ENCODE measurements around the gene SLC51A.

Gene SLC51A

DNA sequence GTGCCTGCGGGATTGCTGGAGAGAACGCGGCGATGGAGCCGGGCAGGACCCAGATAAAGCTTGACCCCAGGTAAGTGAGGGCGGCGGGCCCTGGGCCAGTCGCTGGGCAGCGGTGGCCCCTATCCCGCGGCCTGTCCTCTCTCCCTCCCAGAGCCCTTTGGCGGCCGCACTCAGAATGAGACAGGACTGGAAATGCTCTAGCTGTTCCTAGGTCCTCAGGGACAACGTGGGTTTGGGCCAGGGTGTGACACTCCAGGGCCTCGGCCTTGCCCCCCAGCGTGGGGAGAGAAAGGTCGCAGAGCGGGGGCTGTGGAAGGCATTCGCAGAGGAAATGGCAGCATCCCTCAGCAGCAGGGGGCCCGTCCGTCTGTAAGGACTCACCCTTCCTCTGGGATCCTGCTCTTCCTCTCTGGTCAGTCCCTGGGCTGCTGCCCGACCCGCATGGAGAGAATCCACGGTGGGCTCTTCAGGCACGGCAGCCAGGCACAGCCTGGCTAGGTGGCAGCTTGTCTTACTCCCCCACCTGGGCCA lies 412 bp downstream of the SLC51A start:
- DNase-seq (ENCODE audit: low spot score): no peak

DNA sequence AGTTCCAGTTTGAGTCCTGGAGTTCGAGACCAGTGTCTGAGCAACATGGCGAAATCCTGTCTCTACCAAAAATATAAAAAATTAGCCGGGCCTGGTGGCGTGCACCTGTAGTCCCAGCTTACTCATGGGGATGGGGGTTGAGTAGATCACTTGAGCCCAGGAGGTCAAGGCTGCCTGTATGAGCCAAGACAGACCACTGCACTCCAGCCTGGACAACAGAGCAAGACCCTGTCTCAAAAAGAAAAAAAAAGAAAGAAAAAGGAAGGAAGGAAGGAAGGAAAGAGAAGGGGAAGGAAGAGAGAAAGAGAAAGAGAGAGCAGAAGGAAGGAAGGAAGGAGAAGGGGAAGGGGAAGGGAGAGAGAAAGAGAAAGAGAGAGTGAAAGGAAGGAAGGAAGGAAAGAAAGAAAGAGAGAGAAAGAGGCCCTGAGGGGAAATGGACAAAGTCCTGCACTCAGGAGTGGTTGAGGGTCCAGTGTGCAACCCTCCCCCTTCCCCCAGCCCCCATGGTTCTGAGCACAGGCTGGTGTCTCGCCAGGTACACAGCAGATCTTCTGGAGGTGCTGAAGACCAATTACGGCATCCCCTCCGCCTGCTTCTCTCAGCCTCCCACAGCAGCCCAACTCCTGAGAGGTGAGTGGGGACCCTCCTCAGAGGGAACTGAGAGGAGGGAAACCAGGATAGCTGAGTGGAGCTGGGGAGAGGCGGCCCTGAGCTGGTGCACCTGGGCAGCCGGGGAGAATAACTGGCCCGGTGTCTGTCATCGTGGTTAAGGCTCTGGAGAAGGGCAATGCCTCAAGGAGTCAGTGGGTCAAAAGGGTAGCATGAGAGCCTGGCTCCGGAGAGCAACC lies 1.2 kb downstream of the SLC51A start:
- no peak for DNase-seq (ENCODE audit: low spot score)

DNA sequence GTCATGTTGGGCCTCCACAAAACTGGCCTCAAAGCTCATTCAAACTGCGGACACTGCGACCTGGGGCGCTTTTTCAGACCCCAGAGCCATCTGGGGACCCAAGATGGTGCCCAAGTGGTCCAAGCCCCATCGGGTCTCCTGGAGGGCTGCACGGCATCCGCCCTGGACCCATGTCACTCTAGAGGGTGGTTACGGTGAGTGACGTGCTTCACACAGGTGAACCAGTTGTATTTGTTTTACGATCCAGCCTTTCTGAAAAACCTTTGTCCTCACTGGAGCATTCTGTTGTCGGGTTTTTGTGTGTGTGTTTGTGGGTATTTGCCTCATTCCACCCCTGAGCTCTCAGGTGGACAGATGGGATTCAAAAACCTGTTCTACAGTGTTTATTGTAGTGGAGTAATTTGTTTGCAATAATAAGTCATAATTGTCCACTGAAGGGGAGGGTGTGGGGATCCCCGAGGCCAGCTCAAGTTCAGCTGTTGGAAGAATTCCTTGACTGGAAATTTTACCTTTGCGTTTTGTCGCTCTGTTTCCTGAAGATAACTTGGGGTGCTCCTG lies 1.9 kb downstream of the SLC51A start:
- no peak for DNase-seq (ENCODE audit: low spot score)

DNA sequence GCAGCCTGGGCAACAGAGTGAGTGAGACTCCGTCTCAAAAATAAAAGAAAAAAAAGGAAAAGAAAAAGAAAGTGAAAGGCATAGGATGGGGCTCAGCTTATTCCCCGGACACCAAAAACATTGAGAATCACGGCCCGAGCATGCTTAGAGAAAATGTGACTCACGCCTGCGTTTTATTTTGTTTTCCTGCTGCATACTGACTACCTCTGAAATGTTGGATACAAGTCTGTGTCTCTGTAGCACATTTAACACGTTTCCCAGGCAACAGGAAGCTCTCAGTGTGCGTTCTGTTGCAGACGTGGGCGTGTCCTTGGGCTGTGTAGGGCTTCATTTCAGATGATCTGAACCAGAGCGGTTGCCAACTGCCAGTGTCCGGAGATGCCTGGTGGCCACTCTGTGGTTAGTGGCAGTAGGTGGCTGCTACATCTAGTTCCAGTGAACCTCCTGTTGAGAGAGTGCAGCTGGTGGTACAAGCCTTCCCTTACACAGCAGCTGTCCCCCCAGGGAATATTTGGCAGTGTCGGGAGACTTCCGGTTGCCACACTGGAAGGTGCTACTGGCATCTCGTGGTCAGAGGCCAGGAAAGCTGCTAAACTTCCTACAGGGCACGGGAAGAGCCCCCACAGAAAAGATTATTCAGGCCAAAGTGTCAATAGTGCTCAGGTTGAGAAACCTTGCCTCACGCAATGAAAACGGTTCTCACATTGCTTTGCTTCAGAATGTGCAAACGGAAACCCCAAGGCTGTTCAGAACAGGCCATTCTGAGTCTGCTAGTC lies 3.0 kb downstream of the SLC51A start:
- peak; percentile 18 for DNase-seq (ENCODE audit: low spot score)

DNA sequence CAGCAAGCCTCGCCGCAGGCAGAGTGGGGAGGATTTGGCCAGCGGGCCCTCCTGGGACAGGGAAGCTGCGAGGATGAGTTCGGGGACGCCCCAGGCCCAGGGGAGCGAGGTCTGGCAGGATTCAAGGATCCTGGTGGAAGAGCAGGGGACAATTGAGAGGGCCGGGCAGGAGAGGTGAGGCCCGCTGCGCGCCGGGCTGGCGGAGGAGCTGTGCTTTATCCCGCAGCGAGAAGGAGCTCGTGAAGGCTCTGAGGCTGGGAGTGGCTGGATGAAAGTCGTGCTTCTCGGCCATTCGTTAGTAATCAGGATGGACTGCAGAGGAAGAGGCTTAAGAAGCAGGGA lies 3.6 kb downstream of the SLC51A start:
- DNase-seq (ENCODE audit: low spot score): no peak

DNA sequence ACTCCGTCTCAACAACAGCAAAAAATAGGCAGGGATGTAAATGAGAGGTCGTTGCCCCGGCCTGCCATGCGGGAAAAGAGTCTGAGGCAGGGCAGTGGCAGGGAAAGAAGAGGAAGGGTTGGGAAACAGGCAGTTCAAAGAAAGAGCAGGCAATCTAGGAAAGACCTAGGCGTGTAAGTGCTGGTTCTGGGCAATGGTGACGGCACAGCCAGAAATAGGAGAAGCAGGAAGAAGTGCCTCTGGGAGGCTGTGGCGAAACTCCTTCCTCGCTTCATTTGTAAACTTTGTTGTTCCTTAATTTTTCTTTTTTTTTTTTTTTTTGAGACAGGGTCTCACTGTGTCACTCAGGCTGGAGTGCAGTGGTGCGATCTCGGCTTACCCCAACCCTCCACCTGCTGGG lies 4.3 kb downstream of the SLC51A start:
- DNase-seq (ENCODE audit: low spot score): no peak

DNA sequence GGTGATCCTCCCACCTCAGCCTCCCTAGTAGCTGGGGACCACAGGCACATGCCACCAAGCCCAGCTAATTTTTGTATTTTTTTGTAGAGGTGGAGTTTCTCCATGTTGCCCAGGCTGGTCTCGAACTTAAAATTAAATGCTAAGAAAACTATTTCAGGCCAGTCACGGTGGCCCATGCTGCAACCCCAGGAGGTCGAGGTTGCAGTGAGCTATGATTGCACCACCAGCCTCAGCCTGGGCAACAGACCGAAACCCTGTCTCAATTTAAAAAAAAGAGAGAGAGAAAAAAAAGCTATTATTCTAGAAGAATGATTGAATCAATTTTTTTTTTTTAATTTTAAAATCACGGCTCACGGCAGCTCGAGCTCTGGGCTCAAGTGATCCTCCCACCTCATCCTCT lies 4.7 kb downstream of the SLC51A start:
- no peak for DNase-seq (ENCODE audit: low spot score)

DNA sequence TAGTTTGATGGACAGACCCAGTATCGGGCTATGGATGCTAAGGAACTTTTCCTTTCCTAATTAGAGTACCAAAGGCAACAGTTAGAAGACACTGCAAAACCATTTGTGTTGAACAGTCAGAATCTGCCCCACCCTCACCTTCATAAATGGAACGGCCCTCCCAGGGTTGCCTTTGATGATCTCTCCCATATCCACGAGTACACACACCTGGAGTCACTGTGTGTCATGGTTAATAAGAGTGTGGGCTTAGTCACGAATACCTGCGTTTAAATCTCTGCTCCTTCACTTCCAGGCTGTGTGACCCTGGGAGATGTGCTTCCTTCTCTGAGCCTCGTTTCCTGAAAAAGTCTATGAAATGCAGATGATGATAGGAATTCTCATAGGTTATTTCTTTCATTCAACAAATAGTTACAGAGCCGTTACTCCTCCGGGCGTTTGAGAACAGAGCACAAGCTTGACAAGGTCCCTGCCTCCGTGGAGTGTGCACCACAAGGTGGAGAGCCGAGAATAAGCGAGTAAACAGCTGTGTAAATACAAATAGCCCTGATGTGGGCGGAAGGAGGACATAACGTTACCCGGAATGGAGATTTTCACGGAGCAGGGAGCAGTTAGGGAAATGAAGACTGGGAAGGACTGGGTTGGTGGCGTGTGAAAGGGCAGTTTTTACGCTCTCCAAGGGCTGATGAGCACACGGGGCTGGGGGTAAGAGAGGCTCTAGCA lies 6.7 kb downstream of the SLC51A start:
- no peak for DNase-seq (ENCODE audit: low spot score)

DNA sequence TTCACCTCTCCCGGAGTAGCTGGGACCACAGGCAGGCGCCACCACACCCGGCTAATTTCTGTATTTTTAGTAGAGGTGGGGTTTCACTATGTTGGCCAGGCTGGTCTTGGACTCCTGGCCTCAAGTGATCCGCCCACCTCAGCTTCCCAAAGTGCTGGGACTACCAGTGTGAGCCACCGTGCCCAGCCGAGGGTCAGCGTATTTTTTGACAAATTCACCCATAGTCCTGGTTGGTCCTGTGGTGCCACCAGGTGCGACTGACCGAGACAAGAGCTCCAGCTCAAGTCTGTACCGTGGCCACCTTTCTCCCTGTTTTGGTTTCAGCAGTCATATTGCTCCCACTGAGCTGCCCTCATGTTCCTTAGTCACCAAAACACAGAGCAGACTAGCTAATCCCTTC lies 8.8 kb downstream of the SLC51A start:
- no peak for DNase-seq (ENCODE audit: low spot score)

DNA sequence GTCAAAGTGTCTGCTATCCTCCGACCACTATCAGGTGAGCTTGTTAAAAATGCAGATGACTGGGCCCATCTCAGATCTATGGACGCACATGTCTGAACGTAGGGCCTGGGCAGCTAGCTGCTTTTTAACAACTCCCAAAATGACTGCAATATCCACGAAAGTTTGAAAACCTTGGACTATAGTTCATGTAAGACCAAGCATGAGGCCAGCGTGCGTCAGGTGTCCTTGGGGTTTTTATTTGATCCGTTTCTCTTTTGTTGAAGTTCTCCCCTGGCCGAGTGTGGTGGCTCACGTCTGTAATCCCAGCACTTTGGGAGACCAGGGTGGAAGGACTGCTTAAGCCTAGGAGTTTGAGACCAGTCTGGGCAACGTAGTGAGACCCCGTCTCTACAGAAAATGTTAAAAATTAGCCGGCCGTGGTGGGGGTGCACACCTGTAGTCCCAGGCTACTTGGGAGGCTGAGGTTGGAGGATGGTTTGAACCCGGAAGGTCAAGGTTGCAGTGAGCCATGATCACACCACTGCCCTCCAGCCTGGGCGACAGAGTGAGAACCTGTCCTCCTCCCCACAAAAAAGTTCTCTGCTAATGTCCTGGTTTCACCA lies 9.5 kb downstream of the SLC51A start:
- no peak for DNase-seq (ENCODE audit: low spot score)

DNA sequence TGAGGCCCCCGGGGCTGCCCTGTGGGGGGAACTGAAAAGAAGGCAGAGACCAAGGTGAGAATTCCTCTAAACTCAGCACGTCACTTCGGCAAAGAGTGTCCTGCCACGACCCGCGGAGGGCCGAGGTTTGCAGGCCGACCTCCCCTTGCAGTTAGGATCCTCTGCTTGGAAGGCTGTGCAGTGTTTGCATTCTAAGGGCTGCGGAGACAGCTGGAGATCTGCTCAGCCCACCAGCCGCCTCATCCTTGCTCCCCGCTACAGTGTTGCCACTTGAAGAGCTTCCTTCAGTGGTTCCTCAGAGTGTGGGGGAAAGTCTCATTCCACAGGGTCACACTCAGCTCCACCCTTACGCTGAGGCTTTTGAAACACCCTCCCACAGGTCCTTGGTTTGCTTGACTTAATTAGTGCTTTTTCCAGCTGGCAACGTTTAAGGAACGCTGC lies 10.8 kb downstream of the SLC51A start:
- DNase-seq (ENCODE audit: low spot score): no peak

DNA sequence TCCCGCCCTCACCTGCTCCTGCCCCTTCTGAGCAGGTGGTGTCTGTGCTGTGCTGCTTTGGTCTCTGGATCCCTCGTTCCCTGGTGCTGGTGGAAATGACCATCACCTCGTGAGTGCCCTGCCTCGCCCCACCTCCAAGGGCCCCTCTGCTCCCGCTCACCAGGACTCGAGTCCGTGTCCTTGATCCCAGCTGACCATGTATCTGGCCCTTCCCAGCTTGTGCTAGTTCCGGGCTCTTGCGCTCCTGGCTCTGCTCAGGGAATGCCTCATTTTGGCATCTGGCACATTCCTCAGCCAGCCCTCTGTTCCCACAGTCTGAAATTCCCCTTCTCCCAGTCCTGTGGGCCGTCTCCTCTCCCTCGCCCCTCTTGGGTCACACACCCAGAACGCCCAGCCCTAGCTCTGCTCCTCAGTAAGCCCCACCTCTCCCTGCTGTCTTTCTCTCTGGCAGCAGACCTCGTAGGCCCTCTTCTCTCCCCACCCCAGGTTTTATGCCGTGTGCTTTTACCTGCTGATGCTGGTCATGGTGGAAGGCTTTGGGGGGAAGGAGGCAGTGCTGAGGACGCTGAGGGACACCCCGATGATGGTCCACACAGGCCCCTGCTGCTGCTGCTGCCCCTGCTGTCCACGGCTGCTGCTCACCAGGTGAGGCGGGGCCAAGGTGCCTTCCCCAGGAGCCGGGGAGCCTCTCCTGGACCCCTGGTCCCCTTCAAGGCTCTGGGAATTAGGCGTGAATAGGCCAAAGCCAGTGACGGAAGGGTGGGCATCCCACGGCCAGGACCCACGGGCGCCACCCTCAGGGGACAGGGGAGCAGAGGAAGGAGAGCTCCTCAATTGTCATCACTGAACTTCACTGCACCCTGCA lies 11.5 kb downstream of the SLC51A start:
- no peak for DNase-seq (ENCODE audit: low spot score)

DNA sequence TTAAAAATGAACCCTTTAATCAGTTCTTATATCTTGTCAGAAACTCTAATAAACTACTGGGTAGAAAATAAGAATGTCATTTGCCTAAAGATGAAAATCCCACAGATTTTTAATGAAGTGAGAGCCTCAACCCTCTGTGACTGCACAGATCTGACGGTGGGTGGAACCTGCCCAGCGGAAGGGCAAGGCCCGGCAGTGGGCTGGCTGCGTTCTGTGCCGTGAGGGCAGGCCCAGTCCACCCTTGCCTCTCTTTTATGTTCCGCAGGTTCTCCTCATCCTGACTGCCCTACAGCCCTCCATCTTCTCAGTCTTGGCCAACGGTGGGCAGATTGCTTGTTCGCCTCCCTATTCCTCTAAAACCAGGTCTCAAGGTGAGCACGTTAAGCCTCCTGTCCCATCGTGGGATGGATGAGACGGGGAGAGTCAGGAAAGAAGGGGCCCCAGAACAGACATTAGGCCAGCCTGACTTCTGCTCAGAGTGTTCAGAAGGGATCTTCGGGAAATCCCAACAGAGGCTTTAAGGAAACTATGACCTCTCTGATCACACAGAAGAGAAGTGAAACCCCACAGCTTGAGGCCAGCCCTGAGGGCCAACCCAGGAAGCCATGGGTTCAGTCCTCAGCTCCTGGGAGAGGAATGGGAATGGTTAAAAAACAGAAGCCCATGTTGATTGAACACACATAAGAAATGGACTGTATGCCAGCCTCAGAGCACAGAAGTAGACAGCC lies 16.0 kb downstream of the SLC51A start:
- no peak for DNase-seq (ENCODE audit: low spot score)

DNA sequence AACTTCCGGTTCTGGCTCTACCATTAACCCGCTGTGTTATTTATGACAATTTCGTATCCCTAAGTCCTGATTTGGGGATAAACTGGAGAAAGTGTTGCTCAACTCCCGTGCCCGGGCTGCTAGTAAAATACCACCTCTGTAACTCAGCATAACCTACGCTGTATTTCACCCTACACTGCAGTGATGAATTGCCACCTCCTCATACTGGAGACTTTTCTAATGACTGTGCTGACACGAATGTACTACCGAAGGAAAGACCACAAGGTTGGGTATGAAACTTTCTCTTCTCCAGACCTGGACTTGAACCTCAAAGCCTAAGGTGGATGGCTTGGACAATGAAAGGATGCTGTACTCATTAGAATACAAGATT lies 16.5 kb downstream of the SLC51A start:
- DNase-seq (ENCODE audit: low spot score): no peak

DNA sequence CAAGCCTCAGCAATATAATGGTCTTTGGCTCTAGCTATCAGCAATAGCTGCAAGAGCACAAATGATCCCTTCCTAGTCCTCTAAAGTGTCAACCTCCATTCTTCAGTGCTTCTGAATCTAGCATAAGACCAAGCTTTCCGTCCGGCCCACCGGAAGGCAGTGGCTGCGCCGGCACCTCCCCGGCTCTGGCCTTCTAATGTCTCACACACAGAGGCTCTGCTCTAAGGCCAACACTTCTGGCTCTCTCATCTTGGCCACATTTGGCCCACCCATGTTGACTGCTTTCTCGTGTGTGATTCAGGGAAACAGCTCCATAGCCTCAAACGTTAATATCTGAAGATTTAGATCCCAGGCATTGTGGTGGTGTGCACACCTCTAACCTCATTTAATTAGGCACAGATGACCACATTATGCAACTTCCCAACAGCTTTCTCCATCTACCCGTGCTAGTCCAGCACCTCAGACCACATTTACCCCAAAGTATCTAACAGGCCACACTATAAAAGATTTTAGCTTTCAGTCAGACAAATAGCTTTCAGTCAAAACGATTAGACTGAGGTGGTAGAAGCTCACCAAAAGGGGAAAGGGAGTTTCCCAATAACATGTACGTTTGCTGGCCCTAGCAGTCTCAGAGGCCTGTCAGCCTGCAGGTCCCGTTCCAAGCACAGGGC lies 19.3 kb downstream of the SLC51A start:
- no peak for DNase-seq (ENCODE audit: low spot score)

DNA sequence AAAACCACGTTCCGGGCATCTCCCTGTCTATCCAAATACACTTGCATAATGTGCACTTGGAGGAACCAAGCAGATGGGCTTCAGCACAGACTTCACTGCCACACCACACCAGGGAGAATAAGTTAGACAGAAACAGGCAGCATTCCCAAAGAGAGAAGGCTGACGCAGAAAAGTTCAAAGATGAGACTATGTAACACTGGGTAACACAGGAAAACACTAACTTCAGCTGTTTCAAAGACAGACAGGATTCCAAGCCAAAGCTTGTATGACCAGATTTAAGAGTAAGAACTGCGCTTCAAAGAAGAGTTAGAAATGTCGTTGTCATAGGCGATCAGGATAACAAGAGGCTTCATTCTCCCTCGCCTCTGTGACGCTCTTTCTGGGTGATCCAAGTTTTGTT lies 19.9 kb downstream of the SLC51A start:
- no peak for DNase-seq (ENCODE audit: low spot score)

DNA sequence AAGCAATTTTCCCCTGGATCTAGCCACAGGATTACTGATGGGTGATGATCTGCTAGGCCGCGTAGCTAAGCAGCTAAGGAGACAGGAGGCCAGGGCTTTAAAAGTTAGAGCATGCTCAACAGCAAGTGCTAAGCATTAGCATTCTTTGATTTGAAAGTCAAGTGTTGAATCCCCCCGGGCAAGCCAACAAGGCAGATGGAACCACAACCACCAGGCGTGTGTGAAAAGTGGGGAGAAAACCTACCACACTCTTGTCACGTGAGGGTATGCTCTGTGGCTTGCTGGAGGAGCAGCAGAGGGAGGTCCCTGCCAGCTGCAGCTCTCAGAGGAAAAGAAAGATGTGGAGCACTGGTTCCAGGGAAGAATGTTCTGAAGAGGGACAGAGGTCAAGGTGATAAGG lies 20.9 kb downstream of the SLC51A start:
- no peak for DNase-seq (ENCODE audit: low spot score)

DNA sequence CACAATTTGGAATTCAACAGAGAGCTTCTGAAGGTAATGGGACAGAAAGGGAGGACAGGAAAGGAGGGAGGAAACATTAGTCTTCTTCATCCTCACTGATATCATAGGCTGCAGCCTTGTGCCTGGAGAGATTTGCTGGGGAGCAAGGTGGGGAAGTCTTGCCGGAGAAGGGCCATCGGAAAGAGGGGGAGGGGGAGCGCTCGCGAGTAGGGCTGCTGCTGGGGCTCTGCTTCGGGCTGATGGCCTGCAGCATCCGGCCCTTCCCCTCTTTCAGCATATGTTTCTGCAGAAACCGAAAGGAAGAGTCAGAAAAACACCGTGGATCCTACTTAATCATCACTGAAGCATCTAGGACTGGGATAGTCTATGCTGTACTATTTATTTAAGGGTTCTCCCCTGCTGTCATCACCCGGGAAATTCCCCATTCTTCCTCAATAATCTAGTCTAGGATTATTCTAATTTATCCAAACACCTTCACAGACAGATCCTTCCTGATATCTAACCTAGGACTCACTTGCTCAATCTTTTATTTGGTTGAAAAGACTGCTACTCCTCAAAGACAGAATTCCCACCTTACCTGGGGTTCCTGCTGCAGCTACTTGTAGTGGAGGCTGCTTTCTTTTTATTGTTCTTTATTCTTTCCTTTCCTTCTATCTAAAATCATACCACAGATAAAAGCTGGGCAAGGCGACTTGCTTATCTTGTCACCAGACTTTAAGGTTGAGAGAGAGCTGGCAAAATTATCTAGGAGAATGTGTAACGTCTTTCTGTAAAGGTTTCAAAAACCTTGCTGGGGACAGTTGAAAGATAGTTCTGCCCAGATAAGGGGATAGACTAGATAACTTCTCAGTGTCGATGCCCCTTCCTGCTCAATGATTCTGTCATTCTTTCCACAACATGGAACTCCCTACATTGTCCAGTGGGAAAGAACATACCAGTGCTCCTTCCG lies 22.6 kb downstream of the SLC51A start:
- DNase-seq (ENCODE audit: low spot score): no peak

DNA sequence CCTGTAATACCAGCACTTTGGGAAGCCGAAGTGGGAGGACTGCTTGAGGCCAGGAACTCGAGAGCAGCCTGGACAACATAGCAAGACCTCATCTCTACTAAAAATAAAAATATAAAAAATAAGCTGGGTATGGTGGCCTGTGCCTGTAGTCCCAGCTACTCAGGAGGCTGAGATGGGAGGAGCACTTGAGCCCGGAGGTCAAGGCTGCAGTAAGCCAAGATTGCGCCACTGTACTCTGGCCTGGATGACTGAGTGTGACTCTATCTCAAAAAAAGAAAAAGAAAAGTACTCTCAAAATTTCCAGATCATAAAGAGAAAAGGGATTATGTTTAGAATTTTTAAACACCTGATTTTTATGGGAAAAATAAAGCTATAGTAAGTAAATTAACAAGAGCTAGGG lies 24.1 kb downstream of the SLC51A start:
- DNase-seq (ENCODE audit: low spot score): no peak

Measured in hematopoietic multipotent progenitor cell treated with erythropoietin and hydrocortisone succinate and interleukin-3 and kit ligand, for 15 days (in vitro differentiated cells).